HL-60/S4 treated with phorbol 12-myristate 13-acetate at 8.2 ng/mL for 4 days and 3 days (cell line): Measurements from ENCODE around the gene ATP6V1F.

Experiments
- in situ Hi-C: fragments of 300-500 bp; cut with MboI; formaldehyde crosslinking; loops from 2 replicates; pipeline ENCODE4 v1.15.0; 2022; ENCODE audit warnings: low sequenced_read_pairs

The ATP6V1F gene

GRCh38 chr7:128867241-128867640 lies 4.6 kb downstream of the ATP6V1F start:
- in situ Hi-C loops: no loop called here

GRCh38 chr7:128867842-128868623 lies 5.4 kb downstream of the ATP6V1F start:
- in situ Hi-C loops: no loop called here

DNA sequence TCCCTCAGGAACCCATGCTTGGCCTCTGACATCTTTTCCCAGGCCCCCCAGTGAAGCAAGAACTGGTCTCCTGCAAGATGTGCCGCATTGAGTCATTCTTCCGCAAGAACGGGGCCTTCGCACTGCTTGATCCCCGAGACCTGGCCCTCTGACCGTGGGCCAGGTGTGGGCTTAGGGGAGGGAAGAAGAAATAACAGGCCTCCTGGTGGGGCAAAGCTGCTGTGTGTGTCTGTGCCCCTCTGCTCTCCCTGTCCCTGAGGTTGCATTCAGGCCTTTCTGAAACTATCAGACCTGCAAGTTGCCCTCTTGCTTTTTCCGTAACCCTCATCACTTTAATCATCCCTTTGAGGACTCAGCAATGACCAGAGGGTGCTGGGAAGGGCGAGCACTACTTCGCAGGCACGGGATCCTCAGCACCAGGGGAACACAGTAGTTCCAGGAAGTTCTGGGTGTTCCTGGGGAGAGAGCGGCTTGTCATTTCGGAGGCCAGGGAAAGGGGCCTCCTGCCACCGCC lies 6.0 kb downstream of the ATP6V1F start:
- in situ Hi-C loops: no loop called here

DNA sequence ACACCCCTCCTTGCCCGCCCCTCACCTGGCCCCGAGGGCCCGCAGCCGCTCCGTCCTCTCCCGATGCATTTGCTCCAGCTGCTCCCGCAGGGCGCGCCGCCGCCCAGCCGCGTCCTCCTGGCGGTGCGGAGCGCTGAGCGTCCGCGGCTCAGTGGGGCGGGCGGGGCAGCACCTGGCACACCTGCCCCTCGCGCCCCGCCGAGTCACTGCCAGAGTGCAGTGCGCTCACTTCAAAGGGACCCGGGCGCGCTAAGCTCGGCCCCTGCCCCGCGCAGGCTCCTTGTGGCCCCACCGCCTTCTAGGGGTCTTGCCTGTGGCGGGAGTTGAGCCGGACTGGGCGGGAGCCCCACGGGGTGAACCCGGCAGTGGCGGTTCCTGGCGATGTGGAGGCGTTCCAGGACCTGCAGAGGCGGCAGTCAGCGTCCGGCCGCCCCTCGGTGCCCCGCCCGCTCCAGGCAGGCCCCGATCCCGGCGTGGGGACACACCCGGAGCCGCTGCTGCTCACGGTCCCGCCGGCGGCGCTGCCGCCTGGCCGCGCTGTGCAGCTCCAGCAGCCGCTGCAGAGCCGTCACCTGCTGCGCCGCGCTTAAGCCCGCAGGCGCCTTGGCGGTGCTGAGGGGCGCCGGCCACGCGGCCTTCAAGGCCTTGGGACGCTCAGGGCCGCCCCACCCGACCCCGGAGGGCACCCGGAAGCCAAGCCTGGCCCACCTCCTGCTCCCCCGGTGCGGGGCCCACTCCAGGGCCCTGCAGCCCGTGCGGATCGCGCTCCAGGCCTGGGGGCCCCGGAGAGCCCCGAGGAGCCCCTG lies 6.7 kb downstream of the ATP6V1F start:
- in situ Hi-C loops: no loop called here

DNA sequence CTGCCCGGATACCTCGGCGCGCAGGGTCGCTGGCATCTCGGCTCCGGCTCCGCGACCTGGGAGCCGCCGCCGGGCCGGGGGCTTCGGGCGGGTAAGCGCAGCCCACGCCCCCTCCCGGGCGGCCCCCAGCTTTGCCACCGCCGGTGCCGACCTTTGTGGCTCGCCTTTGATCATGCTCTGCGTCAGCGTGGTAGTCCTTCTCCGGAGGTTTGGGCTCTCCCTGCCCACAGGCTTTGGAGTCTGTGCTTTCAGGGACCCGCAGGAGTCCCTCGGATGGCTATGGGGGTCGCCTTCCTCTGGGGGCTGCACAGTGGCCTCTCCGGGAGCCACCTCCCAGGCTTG lies 7.3 kb downstream of the ATP6V1F start:
- in situ Hi-C loops: no loop called here

DNA sequence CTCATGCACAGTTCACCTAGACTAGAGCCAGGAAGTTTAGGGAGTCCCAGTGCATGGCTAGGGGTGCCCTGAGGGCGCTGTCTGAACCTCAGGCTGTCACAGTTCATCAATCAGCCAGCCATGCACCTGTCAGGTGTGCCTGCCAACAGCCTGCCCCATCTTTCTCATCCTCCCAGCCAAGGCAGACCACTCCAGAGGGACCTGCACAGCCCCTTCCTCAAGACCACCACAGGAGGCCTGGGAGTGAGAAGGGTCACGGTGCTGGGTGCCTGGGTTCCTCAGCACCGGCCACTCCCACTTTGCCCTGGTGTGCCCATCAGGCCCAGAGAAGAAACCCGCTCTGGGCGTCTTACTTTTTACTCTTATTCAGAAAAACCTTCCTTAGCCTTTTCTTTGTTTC lies 8.4 kb downstream of the ATP6V1F start:
- in situ Hi-C loops: no loop called here

- in situ Hi-C loops: no loop called here
These were observed 9.8 kb downstream of the ATP6V1F start for GRCh38 chr7:128872394-128872824.

DNA sequence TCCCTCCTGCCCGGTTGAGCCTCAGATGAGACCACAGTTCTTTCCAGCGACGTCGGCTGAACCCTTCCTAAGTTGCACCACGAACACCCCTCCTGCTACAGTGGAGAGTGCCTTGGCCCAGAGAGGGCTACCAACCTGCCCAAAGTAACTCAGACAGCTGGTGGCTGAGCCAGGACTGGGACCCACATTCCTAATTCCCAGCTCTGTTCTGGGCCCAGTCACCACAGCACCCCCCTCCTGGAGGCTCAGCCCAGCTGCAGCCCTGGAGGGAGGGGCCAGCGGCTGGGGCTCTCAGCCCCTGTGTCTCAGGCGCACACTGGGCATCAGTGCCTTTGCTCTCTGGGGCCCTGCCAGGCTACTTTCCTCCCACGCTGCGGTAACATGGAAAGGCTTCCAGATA lies 10.6 kb downstream of the ATP6V1F start:
- in situ Hi-C loops: no loop called here

DNA sequence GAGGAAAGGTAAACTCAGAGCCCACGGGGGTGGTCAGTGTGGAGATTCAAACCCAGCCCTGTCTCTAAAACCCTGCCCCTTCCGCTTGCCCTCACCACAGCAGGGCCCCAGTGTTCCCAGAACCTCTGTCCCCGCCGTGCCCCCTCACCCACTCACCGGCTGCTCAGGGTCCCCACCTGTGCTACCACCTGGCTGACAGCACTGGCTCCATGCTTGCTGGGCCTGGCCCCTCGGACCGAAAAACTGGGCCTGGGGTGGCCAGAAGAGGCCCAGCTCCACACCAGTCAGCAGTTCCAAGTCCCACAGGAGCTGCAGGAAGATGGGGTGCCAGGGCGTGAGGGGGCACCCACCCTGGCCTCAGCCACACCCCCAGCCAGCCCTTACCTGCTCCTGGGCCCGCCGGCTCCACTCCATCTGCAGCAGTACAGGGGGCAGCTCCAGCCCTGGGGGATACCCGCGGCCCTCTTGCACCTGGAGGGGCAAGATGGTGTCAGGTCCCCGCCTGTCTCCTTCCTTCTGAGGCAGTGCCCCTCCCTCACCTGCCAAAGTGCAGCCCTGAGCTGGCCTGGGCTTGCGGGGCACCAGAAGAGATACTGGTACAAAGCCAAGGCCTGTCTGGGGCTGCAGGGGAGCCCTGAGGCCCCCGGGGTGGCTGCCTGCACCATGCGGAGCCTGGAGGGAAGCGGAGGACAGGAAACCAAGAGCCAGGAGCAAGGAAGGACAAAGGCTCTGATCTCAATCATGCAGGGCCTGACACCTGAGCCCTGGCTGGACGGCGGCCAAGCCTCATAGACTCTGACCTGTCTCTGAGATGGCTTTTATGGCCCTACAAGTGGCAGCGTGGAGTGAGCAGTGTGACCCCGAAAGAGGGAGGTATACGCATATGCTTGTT lies 11.7 kb downstream of the ATP6V1F start:
- in situ Hi-C loops: no loop called here

DNA sequence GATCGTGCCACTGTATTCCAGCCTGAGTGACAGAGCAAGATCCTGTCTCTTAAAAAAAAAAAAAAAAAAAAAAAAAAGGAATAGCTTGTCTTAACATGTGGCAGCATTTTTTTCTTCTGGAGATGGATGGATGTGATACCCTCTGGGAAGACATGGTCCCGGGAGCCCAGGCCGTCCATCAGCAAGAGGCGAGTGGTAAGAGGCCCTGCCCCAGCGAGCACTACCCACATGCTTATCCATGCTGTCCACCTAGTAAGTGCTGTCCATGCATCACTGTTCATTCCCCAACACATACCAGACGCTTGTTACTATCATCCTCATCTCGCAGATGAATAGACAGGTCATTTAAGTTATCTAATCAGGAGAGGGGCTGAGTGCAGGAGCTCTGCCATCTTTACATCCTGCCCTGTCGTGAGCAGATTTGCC lies 12.9 kb downstream of the ATP6V1F start:
- in situ Hi-C loops: no loop called here

DNA sequence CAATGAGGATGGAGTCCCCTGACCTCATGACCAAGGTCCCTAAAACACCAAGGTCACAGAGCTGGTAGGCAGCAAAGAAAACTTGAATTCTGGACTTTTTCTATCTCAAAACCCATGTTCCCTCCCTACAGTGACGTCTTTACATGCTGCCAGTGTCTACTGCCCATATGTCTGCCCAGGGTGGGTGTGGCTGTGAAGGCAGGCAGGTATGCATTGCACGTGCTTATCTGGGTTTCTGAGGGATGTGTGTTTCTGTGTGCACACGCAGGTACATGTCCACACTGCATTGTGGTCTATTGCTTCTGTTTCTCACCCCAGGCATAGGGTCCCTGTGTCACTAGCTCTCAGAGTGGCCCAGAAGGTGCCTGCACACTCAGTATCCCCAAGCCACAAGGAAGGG lies 13.5 kb downstream of the ATP6V1F start:
- in situ Hi-C loops: no loop called here

DNA sequence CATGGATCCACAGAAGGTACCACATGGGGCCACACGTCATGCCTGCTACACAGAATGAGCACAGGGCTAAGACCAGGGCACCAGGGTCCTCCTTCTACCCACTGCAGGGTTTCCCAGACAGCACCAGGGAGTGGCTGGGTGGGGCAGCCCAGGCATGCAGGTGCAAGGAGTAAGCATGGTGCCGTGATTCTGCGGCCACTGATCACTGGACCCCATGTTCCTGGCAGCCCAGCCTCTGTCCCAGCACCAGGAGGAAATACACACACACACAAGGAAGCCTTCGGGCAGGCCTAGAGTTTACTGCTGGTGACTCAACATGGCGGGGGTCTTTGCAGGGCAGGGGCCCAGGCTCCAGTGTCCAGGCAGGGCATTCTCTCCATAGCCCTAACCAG lies 13.9 kb downstream of the ATP6V1F start:
- in situ Hi-C loops: no loop called here

DNA sequence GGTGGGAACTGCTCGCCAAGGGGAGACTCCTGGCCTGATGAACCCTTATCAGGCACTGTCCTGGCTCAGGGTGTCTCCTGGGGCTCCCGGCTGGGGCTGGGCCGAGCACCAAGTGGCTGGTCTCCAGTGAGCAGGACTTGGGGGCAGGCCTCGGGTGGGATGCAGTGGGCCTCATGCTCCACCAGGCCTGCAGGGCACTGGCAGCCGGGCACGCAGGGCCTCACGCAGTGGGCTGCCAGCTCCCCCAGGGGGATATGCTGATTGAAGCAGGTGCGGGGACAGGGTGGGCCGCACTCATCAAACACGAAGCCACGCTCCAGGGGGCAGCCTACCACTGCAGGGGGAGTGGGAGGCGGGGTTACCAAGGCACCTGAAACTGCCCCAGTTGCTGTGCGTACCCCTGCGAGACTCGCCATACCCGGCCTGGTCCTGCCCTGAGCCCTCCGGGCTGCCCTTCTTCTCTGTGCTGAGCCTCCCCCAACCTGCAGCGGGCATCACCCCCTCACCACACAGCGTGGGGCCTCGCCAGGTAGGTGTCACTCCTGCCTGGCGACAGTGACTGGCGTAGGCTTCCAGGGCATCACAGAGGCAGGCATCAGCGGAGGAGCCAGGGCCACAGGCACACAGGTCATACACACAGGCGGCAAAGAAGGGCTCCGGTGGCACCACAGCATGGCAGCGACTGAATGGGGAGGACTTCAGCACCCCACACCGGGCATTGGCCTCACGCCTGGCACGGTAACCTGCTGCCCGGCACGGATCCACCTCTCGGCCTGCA lies 14.5 kb downstream of the ATP6V1F start:
- in situ Hi-C loops: no loop called here

DNA sequence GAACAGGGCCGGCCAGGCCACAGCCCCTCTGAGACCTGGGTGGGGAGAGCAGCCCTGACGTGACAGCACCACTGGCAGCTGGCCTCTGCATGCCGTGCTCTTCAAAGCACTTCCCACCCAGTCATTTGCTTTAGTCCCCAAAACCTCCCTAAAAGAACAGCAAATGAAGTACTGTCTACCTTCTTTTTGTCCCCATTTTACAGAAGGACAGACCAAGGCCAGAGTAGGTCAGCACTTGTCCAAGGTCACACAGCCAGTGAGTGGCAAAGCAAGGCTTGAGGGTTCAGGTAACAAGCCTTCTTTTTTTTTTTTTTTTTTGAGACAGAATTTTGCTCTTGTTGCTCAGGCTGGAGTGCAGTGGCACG lies 15.1 kb downstream of the ATP6V1F start:
- in situ Hi-C loops: no loop called here

GRCh38 chr7:128878226-128879105 lies 15.8 kb downstream of the ATP6V1F start:
- in situ Hi-C loops: no loop called here

GRCh38 chr7:128879461-128879938 lies 16.8 kb downstream of the ATP6V1F start:
- in situ Hi-C loops: no loop called here

- in situ Hi-C loops: no loop called here
These were observed 17.5 kb downstream of the ATP6V1F start for GRCh38 chr7:128879939-128880746.

GRCh38 chr7:128880791-128881457 lies 18.3 kb downstream of the ATP6V1F start:
- in situ Hi-C loops: no loop called here
